Activated B cell treated with CpG ODN at 0.5 μM for 24 hours (primary cell): ENCODE measurements around the gene USE1. TPM values are rescaled to one million over a fixed set of nuclear protein-coding genes. Genes with fewer than 3 reads are reported as not detected.
A peak's percentile ranks its signal among the peaks of the same experiment; 100 is the strongest.

Experiments
- ATAC-seq: fragments of 200-7000 bp; cut with Tn5 transposase; one replicate; pipeline ENCODE4 v1.10.0; 2021; ENCODE audit warnings: low read depth, mild to moderate bottlenecking, moderate library complexity
- CTCF ChIA-PET: fragments of 350-600 bp; sonication (Branson Sonifier 250); formaldehyde crosslinking; loops from one replicate; lab custom pipeline; 2021; ENCODE audit warnings: antibody characterized with exemption; lab: Charles Lee
- POLR2A ChIA-PET: fragments of 350-600 bp; sonication (Branson Sonifier 250); formaldehyde crosslinking; loops from one replicate; lab custom pipeline; 2021; ENCODE audit warnings: antibody characterized with exemption; lab: Charles Lee
- DNase-seq: peaks from one replicate; pipeline ENCODE4 v3.0.0; 2022
- H3K27ac Mint-ChIP-seq: one replicate; pipeline ENCODE4 v1.8.0; 2020; ENCODE audit warnings: mixed read lengths
- H3K27me3 Mint-ChIP-seq: one replicate; pipeline ENCODE4 v1.8.0; 2021; ENCODE audit warnings: mixed read lengths
- H3K36me3 Mint-ChIP-seq: one replicate; pipeline ENCODE4 v1.8.0; 2021; ENCODE audit warnings: low read depth, mixed read lengths
- H3K4me1 Mint-ChIP-seq: one replicate; pipeline ENCODE4 v1.8.0; 2021; ENCODE audit warnings: mixed read lengths
- H3K4me3 Mint-ChIP-seq: one replicate; pipeline ENCODE4 v1.8.0; 2020; ENCODE audit warnings: mild to moderate bottlenecking, mixed read lengths
- H3K9me3 Mint-ChIP-seq: one replicate; pipeline ENCODE4 v1.8.0; 2020; ENCODE audit warnings: mixed read lengths
- intact Hi-C: fragments of 100-400 bp; cut with micrococcal nuclease; formaldehyde crosslinking; loops from one replicate; pipeline ENCODE4 v1.15.1; 2024
- total RNA-seq: library from RNA; stranded (reverse); gene quantifications from 2 replicates; pipeline ENCODE4 v1.2.3, GENCODE V29; 2022
- TF ChIP-seq, protein P1 (sequence below): fragments of 200-600 bp; IDR thresholded peaks from one replicate; pipeline ENCODE4 v1.8.0; 2022; ENCODE audit warnings: antibody characterized with exemption, mild to moderate bottlenecking

Gene USE1
- total RNA-seq, 1 donor from 2014 or later = 43.4 TPM

GRCh38 chr19:17232258-17232657 is 17.1 kb downstream of the USE1 start:
- ChIA-PET CTCF (no interaction called here), POLR2A (no interaction called here)
- ATAC-seq (no peak), DNase-seq (no peak)
- TF ChIP-seq, protein P1, sequence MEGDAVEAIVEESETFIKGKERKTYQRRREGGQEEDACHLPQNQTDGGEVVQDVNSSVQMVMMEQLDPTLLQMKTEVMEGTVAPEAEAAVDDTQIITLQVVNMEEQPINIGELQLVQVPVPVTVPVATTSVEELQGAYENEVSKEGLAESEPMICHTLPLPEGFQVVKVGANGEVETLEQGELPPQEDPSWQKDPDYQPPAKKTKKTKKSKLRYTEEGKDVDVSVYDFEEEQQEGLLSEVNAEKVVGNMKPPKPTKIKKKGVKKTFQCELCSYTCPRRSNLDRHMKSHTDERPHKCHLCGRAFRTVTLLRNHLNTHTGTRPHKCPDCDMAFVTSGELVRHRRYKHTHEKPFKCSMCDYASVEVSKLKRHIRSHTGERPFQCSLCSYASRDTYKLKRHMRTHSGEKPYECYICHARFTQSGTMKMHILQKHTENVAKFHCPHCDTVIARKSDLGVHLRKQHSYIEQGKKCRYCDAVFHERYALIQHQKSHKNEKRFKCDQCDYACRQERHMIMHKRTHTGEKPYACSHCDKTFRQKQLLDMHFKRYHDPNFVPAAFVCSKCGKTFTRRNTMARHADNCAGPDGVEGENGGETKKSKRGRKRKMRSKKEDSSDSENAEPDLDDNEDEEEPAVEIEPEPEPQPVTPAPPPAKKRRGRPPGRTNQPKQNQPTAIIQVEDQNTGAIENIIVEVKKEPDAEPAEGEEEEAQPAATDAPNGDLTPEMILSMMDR = no peak
- Mint-ChIP-seq H3K4me3 (no peak overlapping the region), H3K9me3 (no peaks in the 10 kb centered on the region), H3K27ac (no peak overlapping the region), H3K27me3 (no peaks in the 10 kb centered on the region), H3K36me3 (peaks cover 14% of the 10 kb centered on the region), H3K4me1 (peaks cover 12% of the 10 kb centered on the region)
- intact Hi-C loops = no loop called here

GRCh38 chr19:17234911-17235299 is 19.7 kb downstream of the USE1 start:
- intact Hi-C loops = loop anchor here (1.0 to 2.0 kb wide), 8 partner anchors 9 to 168 kb away; partner anchors contain the start of genes BABAM1, HAUS8, MYO9B and OCEL1
- DNase-seq = peak; percentile 61
- ChIA-PET POLR2A (interaction anchor here (0.6 to 4.2 kb wide), 10 partner anchors 8 to 616 kb away, joined by 3 to 25 read pairs (median 4); partner anchors contain the start of genes OCEL1 and USE1), CTCF (interaction anchor here (0.9 to 2.7 kb wide), 15 partner anchors 8 to 409 kb away, joined by 3 to 10 read pairs (median 4); partner anchors contain the start of genes ANKLE1, BABAM1, HAUS8 and USE1)
- Mint-ChIP-seq H3K27ac (no peak overlapping the region), H3K4me3 (peak overlapping the region; percentile 82), H3K9me3 (no peaks in the 10 kb centered on the region), H3K4me1 (peaks cover 9% of the 10 kb centered on the region), H3K36me3 (peaks cover 7% of the 10 kb centered on the region), H3K27me3 (no peaks in the 10 kb centered on the region)
- TF ChIP-seq, protein P1 = no peak
- peak; percentile 65 for ATAC-seq

- intact Hi-C loops = loop anchor here (1.0 to 2.0 kb wide), 8 partner anchors 9 to 168 kb away; partner anchors contain the start of genes BABAM1, HAUS8, MYO9B and OCEL1
- CTCF ChIA-PET = interaction anchor here (0.6 to 2.7 kb wide), 21 partner anchors 9 to 462 kb away, joined by 3 to 10 read pairs (median 4); partner anchors contain the start of genes ANKLE1, BABAM1, HAUS8 and MYO9B
- Mint-ChIP-seq H3K27me3 (no peaks in the 10 kb centered on the region), H3K9me3 (no peaks in the 10 kb centered on the region), H3K4me1 (peaks cover 9% of the 10 kb centered on the region), H3K36me3 (peaks cover 7% of the 10 kb centered on the region), H3K4me3 (peak overlapping the region; percentile 82), H3K27ac (no peak overlapping the region)
- TF ChIP-seq, protein P1 = no peak
- POLR2A ChIA-PET = interaction anchor here (0.6 to 4.2 kb wide), 13 partner anchors 9 to 159 kb away, joined by 3 to 25 read pairs (median 4); partner anchors contain the start of genes NR2F6, OCEL1 and USE1
- ATAC-seq (peak; percentile 90), DNase-seq (peak; percentile 66)
These were observed 20.3 kb downstream of the USE1 start for GRCh38 chr19:17235300-17235970.

GRCh38 chr19:17235971-17236777 is 21.0 kb downstream of the USE1 start:
- TF ChIP-seq, protein P1 = no peak
- ATAC-seq (peak; percentile 25), DNase-seq (no peak)
- no peaks in the 10 kb centered on the region for H3K9me3 Mint-ChIP-seq
- H3K4me3 Mint-ChIP-seq = peak overlapping the region; percentile 15
- H3K27me3 Mint-ChIP-seq = no peaks in the 10 kb centered on the region
- CTCF ChIA-PET = interaction anchor here (0.6 to 2.7 kb wide), 21 partner anchors 8 to 463 kb away, joined by 3 to 10 read pairs (median 4); partner anchors contain the start of genes ANKLE1, BABAM1, HAUS8 and MYO9B
- H3K4me1 Mint-ChIP-seq = peaks cover 9% of the 10 kb centered on the region
- H3K36me3 Mint-ChIP-seq = peaks cover 7% of the 10 kb centered on the region
- intact Hi-C loops = loop anchor here (1.0 to 2.0 kb wide), 8 partner anchors 10 to 169 kb away; partner anchors contain the start of genes BABAM1, HAUS8, MYO9B and OCEL1
- no peak overlapping the region for H3K27ac Mint-ChIP-seq
- POLR2A ChIA-PET = interaction anchor here (0.6 to 4.2 kb wide), 11 partner anchors 9 to 612 kb away, joined by 3 to 25 read pairs (median 4); partner anchors contain the start of genes NR2F6, OCEL1 and USE1
